ENCODE measurements around the gene PEX6.

PEX6 gene

DNA sequence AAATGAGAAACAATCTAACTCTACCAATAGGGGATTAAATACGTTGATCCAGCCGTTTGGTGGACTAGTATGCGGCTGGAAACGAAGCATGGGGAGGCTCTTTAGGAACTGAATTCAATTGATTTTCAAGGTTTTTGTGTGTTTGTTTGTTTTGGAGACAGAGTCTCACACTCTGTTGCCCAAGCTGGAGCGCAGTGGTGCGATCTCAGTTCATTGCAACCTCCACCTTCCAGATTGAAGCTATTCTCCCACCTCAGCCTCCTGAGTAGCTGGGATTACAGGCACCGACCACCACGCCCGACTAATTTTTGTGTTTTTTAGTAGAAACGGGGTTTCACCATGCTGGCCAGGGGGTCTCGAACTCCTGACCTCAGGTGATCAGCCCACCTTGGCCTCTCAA lies 42.6 kb downstream of the PEX6 start:
- DNase-seq (ENCODE audit: low read depth in 2 of 2): no peak

- no peak for DNase-seq (ENCODE audit: low read depth in 2 of 2)
Observed at GRCh38 chr6:42935322-42935721, 43.7 kb downstream of the PEX6 start.

DNA sequence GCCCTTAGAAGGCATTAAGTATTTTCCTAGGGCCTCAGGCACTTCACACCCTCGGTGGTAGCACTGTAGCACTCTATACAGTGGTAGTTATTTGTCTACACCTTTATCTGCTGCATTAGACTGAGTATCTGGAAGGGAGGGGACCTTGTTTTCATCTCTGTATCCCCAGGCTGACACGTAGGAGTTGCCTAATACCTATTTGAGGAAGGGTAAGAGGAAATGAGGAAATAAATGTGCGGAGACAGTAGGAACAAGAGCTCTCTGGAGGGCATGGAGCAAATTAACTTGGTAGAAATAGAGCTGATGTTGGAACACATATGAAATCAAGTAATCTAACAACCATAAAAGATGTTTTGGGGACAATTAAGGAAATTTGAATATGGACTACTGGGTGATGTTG lies 45.8 kb downstream of the PEX6 start:
- DNase-seq (ENCODE audit: low read depth in 2 of 2): no peak

GRCh38 chr6:42932412-42932811 lies 46.6 kb downstream of the PEX6 start:
- no peak for DNase-seq (ENCODE audit: low read depth in 2 of 2)

- DNase-seq (ENCODE audit: low read depth in 2 of 2): peak in 1 of 2 donors; percentile 33
Observed at GRCh38 chr6:42929821-42930360, 49.1 kb downstream of the PEX6 start.

DNA sequence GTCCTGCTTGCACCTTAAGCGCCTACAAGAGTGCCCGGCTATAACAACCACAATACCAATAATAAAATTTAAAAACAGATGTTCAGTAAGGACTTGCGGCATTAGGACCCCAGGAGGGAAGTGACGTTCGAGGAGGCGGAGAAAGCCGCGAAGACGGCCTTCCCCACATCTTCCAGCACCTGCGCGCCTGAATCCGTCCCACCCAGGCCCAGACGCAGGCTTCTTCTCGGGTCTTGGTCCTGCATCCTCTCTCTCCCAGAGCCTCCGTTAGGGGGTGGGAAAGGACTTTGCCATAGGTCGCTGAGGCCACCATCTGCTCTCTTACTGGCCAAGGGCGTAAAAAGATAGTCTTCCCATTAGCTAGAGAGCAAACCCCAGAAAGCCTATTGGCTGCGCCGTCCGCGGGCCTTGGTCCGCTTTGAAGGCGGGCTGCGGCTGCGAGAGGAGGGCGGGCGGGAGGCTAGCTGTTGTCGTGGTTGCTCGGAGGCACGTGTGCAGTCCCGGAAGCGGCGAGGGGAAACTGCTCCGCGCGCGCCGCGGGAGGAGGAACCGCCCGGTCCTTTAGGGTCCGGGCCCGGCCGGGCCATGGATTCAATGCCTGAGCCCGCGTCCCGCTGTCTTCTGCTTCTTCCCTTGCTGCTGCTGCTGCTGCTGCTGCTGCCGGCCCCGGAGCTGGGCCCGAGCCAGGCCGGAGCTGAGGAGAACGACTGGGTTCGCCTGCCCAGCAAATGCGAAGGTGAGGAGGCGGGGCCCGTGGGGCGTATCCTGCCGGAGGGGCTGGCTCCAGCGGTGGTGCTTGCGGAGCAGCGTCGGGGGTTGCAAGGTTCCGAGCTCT lies 49.8 kb downstream of the PEX6 start, which contains the start of gene CNPY3:
TSS of gene CNPY3 (plus strand) at position 495 of the 835 bp plus-strand sequence. CDS start at position 586, 91 bp downstream.
- DNase-seq (ENCODE audit: low read depth in 2 of 2): peak; percentile 91 to 93

DNA sequence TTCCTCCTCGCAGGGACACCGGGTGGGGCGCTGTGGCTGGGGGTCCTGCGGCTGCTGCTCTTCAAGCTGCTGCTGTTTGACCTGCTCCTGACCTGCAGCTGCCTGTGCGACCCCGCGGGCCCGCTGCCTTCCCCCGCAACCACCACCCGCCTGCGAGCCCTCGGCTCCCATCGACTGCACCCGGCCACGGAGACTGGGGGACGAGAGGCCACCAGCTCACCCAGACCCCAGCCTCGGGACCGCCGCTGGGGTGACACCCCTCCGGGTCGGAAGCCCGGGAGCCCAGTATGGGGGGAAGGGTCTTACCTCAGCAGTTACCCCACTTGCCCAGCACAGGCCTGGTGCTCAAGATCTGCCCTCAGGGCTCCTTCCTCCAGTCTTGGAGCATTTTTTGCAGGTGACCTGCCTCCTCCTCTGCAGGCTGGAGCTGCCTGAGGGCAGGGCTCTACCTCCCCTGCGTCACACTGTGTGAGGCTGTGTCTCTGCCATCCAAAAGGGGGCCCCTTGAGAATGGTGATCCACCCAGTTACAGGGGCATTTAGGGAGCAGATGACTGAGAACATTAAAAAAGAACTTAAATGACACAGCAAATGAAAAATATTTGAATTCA lies 53.6 kb downstream of the PEX6 start:
- DNase-seq (ENCODE audit: low read depth in 2 of 2): no peak

DNA sequence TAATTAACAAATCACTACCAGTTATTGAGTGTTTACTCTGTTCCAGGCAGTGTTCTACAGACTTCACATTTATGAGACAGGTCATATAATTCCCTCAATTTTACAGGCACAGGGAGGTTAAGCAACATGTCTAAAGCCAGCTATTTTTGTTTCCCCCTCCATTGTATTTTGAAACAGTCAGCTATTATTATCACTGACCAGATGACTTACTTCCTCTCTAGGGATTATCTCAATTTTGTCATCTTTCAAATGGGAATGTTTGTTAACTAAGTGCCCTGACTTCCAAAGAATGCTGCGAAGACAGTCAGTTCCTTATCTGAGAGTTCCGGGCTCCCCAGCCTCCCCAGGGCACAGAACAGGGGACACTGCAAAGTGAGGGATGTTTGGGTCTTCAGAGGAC lies 55.3 kb downstream of the PEX6 start:
- DNase-seq (ENCODE audit: low read depth in 2 of 2): no peak

DNA sequence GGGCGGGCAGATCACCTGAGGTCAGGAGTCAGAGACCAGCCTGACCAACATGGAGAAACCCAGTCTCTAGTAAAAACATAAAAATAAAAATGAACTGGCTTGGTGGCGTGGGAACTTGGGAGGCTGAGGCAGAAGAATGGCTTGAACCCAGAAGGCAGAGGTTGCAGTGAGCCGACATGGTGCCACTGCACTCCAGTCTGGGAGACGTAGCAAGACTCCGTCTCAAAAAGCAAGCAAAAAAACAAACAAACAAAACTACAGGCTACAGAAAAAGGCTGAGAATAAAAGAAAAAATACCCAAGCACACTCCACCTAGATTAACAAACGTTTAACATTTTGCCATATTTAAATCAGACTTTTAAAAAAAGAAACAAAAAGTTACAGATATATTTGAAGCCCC lies 57.2 kb downstream of the PEX6 start:
- no peak for DNase-seq (ENCODE audit: low read depth in 2 of 2)

DNA sequence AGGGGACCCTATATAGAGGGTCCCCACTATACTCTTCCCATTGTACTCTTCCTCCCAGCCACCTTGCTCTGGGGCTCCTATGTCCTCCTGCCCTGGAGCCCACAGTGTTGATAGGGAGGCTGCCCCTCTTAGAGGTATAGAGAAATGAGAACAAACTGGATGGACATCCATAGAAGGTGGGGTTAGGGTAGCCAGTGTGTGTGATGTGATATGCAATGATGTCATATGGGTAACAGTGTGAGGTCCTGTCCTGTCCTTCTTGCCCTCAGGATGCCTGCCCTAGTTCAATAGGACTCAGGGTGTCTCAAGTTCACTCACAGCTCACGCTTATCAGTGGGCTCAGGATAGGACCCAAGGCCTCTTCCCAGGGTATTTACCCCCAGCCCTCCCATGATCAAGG lies 62.7 kb downstream of the PEX6 start:
- DNase-seq (ENCODE audit: low read depth in 2 of 2): no peak

DNA sequence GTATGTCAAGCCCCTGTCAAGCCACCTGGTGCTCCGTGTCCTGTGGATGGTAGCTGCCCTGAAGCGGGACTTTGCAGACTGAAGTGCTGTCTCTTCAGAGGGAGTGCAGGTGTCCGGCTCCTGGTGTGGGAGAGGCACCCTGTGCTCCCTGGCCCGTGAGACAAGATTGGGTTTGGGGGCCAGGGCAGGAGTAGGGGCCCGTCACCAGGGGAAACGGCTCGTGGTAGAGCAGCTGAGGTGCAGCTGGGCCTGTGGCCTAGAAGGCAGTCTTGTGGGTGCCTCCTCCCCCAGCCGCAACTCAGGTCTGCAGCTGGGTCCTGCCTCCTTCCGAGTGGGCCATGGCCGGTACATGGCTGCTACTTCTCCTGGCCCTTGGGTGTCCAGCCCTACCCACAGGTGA lies 63.2 kb downstream of the PEX6 start, which contains the start of gene PTCRA:
TSS of gene PTCRA (plus strand) at position 322 of the 400 bp plus-strand sequence. CDS start at position 339, 17 bp downstream.
- no peak for DNase-seq (ENCODE audit: low read depth in 2 of 2)

- no peak for DNase-seq (ENCODE audit: low read depth in 2 of 2)
Observed at GRCh38 chr6:42914546-42914945, 64.4 kb downstream of the PEX6 start.
